HCT116 (cell line): ENCODE results near the gene AMOTL1.

Source experiments
- EZH2 ChIP-seq: fragments of 200-600 bp; sonication (generic); IDR thresholded peaks from 2 replicates; pipeline ENCODE4 v1.6.1; 2017; ENCODE audit warnings: antibody characterized with exemption, mixed run types
- POLR2A ChIP-seq: IDR thresholded peaks from 2 replicates; pipeline ENCODE4 v1.7.0; 2011; ENCODE audit warnings: borderline replicate concordance; ENCODE audit not compliant: insufficient read depth, insufficient read length; ENCODE audit errors: extremely low read depth
- POLR2AphosphoS5 ChIP-seq: IDR thresholded peaks from 2 replicates; pipeline ENCODE4 v1.6.1; 2011; ENCODE audit warnings: mild to moderate bottlenecking, low read depth, low read length, moderate library complexity
- SIN3A ChIP-seq: IDR thresholded peaks from 2 replicates; pipeline ENCODE4 v1.6.1; 2012; ENCODE audit warnings: low read depth
- YY1 ChIP-seq: IDR thresholded peaks from 2 replicates; pipeline ENCODE4 v1.6.1; 2011; ENCODE audit warnings: low read length, low read depth, moderate library complexity, mild to moderate bottlenecking; ENCODE audit not compliant: insufficient replicate concordance; ENCODE audit errors: extremely low read depth
- TF ChIP-seq, protein P1 (sequence below), 3 experiments: fragments of 200-600 bp in 1 of 3; sonication (generic) in 1 of 3; IDR thresholded peaks in 2 of 3; conservative IDR thresholded peaks in 1 of 3; 2 replicates each; pipeline ENCODE4 v1.5.1; 2012 to 2017; ENCODE audit warnings: low read depth in 2 of 3, low read length in 2 of 3, antibody characterized with exemption in 1 of 3, borderline replicate concordance in 1 of 3, control low read depth in 1 of 3, mild to moderate bottlenecking in 1 of 3, mixed read lengths in 1 of 3, mixed run types in 1 of 3, moderate library complexity in 1 of 3; ENCODE audit not compliant: insufficient read depth in 1 of 3

DNA sequence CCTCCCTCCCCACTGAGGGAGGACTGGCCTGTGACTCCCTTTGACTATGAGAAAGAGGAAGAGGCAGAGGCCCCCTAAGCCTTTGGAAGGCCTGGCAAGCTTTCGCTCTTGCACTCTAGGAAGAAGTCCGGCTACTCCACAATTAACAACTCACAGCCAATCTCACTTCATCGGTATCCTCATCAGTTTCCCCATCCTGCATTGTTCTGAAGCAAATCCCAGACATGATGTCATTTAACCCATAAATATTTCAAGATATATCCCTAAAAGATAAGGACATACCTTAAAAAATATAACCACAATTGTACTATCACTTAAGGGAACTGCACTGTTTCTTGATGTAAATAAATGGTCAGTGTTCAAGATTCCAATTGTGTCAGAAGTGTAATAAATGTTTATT lies 142.1 kb downstream of the AMOTL1 start:
- TF ChIP-seq EZH2 (no peak), YY1 (no peak), POLR2A (no peak), POLR2AphosphoS5 (no peak), SIN3A (no peak)
- TF ChIP-seq, protein P1, sequence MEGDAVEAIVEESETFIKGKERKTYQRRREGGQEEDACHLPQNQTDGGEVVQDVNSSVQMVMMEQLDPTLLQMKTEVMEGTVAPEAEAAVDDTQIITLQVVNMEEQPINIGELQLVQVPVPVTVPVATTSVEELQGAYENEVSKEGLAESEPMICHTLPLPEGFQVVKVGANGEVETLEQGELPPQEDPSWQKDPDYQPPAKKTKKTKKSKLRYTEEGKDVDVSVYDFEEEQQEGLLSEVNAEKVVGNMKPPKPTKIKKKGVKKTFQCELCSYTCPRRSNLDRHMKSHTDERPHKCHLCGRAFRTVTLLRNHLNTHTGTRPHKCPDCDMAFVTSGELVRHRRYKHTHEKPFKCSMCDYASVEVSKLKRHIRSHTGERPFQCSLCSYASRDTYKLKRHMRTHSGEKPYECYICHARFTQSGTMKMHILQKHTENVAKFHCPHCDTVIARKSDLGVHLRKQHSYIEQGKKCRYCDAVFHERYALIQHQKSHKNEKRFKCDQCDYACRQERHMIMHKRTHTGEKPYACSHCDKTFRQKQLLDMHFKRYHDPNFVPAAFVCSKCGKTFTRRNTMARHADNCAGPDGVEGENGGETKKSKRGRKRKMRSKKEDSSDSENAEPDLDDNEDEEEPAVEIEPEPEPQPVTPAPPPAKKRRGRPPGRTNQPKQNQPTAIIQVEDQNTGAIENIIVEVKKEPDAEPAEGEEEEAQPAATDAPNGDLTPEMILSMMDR (IDR thresholded peaks at IDR 0.05 in 2 of 3, conservative IDR thresholded peaks at IDR 0.05 in 1 of 3; ENCODE audit: borderline replicate concordance in 1 of 3, insufficient read depth in 1 of 3, low read depth in 2 of 3, low read length in 2 of 3) = no peak
